Measurements from ENCODE around the gene ALS2CL.

Gene ALS2CL

DNA sequence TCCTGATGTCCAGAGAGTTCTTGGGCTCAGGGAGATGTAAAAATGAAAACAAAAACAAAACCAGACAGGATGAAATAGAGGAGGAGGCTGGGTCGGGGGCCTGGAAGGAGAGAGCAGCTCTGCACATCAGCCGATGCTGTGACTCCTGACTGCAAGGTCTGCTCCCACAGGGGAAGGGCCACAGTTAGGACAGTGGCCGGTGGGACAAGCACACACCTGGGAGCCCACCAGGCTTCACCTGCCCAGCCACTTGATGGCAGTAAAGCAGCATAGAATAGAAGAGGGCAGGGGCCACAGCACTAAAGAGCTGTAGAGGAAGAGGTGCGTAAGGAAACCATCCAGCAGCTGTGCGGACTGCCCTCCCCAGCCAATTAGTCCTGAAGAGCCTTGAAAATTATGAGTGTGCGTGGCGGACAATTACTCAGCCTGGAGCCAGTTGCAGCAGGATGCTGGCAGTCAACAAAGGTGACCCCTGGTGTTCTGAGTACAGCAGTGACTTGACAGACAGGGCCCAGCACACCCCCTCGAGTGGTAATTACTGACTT is 29.8 kb downstream of the ALS2CL start:
- no peak for ATAC-seq

DNA sequence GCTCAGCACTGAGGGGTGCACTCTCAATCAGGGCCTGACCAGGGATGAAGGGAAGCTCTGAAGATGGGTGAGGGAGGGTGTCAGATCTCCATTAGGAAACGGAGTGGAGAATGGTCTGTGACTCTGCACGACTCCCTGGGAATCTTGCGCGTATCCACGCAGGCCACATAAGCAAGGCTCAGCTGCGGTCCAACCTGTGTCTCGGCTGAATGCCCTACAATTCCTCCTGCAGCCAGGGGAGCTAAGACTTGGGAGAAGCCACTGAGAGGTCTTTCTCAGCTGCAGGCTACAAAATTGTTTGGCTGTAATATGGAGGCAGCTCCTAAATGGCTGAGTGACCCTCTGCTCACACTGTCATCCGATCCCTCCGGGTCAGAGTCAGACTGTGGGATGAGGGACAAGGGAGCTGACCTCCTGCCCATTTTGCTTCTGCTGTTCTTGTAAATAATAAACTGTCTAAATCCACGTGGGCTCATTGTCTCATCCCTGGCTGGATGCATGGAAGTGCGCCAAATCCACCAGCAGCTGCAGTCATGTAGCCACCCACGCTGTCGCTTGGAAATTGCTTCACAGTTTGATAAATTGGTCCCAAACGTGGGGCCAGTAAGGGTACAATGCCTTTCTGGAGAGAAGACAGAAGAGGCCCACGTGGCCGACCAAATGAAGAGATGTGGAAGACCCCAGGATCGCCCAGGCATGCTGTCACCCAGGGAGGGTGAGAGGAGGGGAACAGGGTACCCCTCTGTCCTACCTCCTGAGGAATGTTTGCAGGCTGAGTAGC is 30.5 kb downstream of the ALS2CL start:
- no peak for ATAC-seq

DNA sequence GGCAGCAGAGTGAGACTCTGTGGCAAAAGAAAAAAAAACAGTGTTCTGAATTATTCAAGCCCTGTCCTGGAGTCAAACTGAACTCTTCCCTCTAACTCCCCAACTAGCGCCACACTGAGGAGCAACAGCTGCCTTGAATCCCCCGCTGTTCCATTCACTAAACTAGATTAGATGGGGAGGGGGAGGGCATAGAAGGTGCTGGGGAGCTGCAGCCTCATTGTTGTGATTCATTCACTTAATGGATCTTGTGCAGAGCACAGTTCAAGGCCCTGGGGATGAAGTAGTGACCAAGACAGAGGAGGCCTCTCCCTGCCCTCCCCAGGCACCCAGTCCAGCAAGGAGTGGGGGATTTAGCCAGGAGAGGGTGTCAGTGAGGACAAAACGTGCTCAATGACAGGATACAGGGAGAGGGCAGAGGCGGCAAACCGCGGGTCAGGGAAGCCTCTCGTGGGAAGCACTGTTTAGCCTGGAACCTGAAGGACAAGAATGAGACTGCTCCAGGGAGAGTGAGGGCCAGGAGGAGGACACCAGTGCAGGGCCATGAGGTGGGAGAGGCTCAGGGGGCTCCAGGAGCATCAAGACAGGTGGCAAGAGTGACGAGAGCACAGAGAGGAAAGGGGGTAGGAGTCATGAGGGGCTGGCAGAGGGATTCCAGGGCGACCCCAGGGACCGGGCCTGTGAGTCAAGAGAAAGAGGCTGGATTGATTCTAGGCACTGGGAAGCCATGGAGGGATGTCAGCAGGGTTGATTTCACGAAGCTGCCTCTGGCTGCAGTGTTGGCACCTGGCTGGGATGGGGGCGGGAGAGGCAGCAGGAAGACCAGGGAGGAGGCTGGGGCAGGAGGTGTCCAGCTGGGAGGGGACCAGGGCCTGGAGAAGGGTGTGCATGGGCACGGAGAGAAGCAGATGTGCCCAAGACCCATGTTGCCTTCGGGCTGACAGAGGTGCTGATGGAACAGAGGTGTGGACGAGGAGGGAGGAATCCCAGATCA is 31.4 kb downstream of the ALS2CL start:
- ATAC-seq: no peak

DNA sequence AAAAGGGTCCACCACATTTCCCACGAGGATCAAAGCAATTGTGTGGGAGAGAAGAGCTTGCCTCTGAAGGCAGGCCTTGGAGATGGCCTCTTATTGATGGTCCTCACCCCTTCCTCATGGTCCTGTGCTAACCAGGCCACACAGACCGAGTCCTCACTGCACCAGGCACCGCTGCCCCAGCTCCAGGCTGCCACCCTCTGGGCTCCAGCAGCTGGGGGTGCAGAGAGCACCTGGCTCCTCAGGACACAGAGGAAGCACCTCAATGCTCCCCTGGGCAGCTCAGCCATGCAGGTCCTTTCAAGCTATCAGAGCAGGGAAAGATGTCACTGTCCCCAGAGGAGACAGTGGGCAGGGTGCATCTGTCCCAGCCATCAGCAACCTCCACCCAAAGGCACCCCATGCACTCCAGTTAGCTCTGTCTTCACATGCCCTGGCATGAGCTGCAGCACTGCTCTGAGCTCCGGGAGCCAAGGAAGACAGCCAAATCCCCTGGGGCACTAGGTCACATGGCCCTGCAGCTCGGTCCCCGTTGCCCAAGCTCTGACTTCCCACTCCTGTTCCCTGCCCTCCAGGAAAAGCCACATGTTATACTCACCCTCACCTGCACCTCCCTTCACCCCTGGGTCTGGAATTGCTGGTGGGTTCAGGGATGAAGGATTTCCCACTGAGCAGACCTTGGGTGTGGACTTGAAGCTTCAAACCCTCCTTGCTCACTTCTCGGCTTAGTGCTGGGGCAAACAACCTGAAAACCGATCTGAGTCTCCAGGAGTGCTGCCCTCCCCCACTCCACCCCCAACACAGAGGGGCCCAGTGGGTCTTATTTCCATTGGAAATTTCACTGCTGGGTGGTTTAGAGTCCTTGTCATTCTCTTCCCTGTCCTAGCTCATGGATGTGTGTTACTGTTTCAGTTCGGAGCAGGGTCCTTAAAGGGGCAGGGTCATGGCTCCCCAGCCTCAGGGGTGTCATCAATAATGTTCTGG is 32.6 kb downstream of the ALS2CL start:
- no peak for ATAC-seq

DNA sequence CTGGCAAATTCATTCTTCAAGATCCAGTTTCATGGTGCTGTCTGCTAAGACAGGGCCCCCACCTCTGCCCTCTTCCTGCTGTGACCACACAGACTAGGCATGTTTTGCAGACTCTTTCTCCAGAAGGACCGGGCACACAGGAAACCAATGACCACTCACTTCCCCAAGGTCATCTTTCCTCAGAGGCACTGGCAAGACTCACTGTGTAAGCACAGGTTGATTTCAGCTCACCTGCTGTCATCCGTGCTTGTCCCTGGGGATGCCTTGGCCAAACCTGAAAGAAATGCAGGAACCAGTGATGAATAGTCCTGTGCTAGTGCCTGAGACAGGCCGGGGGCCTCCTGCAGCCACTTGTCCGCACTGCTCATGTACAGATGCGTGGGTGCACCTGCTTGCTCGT is 33.5 kb downstream of the ALS2CL start:
- ATAC-seq: no peak

DNA sequence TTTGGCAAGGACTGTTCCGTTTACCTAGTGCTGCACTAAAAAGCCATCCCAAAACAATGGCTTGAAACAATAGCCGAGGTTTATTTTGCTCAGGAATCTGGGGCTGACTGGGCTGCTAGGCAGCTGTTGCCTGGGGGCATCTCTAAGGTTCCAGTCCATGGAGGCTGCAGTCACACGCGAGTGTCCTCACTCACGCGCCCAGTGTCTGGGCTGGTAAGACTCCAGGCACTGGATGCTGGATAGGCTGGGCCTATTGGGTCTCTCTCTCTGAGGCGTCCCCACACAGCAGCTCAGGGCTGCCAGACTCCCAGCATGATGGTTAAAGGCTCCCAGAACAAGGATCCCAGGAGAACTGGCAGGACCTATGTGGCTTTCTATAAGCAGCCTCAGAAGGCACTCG is 34.2 kb downstream of the ALS2CL start:
- no peak for ATAC-seq

DNA sequence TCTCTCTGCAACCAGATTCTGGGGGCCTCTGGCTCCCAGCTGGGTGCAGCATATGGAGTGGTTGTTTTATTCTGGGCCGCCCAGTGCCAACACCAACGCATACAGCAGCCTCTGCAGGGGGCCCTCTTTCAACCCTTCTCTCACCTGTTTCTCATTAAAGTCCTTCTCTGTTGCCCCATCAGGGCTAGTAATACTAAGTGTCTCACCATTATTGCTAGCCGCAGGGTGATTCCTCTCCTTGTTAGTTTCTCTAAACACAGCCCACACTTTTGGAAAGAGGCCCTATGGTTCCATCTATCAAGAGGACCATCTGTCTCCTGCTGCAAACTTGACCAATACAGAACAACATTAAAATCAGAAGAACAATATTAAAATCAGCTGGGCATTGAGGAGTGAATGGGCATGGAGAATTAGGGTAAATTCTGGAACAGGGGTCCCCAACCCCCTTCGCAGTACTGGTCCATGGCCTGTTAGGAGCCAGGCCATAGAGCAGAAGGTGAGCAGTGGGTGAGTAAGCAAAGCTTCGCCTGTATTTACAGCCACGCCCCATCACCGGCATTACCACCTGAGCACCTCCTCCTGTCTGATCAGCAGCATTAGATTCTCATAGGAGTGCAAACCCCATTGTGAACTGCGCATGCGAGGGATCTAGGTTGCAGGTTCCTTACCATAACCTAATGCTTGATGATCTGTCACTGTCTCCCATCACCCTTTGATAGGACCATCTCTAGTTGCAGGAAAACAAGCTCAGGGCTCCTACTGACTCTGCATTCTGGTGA is 36.5 kb downstream of the ALS2CL start:
- no peak for ATAC-seq

DNA sequence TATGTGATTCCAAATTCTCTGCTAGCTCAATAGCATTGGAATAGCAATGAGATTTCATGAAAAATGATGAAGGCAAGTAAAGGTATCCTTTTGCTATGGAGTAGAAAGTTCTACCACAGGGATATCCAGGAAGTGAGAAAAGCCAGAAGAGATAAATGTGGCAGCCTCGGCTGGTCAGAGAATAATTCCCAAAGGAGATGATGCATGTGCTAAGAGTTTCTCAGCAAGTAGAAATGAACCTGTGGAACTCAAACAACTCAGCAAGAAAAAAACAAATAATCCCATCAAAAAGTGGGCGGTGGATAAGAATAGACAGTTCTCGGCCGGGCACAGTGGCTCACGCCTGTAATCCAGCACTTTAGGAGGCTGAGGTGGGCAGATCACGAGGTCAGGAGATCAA is 38.2 kb downstream of the ALS2CL start:
- no peak for ATAC-seq

DNA sequence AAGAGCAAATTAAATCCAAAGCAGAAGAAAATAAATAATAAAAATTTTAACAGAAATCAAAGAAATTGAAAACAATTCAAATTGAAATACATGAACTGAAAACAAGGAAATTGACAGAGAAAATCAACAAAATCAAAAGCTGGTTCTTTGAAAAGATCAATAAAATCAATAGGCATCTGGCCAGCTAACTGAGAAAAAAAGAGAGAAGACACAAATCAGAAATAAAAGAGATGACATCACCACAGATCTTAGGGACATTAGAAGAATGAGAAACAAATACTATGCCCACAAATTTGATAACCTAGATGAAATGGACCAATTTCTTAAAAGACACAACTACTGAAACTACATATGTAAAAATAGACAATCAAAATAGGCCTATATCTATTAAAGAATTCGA is 42.4 kb downstream of the ALS2CL start:
- no peak for ATAC-seq

DNA sequence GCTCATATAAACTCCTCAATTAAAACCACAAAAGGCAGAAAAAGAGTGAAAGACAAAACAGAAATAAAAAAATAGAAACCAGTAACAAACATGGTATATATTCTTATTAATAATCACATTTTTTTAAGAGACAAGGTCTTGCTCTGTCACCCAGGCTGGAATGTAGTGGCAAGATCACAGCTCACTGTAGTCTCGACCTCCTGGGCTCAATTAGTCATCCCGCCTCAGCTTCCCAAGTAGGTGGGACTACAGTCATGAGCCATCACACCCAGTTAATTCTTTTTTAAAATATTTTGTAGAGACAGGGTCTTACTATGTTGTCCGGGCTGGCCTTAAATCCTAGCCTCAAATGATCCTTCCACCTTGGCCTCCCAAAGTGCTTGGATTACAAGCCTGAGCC is 44.0 kb downstream of the ALS2CL start:
- no peak for ATAC-seq

DNA sequence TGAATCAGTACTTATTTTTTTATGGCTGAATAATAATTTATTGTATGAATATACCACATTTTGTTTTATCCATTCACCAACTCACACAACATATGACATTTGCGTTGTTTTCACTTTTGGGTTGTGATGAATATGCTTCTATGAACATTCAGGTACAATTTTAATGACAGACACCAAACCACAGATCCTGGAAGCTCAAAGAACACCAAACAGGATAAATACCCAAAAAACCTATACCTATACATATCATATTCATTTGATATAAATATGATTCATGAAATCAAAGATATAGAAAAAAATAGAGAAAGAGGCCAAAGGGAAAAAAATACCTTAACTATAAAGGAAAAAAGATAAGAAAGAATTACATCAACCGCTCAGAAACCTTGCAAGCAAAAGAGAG is 45.4 kb downstream of the ALS2CL start:
- no peak for ATAC-seq

DNA sequence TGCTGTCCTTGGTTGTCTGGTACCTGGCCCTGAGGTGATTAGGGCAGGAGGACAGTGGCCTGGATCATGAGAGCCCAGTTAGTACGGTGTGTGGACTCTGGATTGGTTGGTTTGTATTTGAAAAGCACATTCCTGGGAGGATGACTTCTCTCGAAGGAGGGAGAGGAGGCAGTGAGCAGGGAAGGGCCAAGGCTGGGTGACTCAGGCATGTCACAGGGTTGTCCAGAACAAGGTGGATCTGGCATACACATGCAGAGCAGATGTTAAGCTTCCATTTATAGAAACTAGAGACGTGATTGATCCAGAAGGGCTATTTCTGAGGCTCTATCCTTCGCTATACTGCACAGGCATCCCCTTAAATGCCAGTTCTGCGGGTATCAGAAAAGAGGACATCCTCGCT is 46.8 kb downstream of the ALS2CL start:
- ATAC-seq: no peak

DNA sequence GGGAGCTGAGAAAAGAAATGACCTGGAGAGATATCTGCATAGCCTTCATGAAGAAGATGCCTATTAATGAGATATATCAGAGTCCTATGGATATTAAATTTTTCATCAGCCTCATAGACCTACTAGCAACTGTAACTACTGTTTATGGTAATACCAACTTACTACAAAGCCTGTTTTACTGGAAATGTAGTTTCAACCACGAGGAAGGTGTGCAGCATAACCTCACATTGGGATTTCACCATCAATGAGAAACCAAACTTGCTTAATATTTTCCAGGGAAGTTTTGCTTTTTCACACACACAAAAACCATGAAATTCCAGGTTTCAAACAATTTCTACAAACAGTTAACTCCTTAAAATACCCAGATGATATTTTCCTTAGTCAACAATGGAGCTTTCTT is 49.8 kb downstream of the ALS2CL start:
- no peak for ATAC-seq

DNA sequence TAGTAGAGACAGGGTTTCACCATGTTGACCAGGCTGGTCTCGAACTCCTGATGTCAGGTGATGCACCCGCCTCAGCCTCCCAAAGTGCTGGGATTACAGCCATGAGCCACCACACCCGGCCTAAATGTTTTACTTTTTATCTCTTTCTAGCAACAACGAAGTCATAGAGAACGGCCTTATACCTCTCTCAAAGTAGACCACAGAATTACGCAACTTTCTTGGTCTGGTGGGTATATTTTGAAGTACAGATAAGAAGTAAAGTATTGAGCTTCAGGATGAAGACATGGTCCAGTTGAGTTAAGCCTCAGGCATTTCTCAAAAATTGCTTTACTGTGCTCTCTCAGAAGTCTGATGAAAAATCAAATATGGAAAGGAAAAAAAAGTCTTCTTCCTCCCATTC is 50.5 kb downstream of the ALS2CL start:
- ATAC-seq: no peak

DNA sequence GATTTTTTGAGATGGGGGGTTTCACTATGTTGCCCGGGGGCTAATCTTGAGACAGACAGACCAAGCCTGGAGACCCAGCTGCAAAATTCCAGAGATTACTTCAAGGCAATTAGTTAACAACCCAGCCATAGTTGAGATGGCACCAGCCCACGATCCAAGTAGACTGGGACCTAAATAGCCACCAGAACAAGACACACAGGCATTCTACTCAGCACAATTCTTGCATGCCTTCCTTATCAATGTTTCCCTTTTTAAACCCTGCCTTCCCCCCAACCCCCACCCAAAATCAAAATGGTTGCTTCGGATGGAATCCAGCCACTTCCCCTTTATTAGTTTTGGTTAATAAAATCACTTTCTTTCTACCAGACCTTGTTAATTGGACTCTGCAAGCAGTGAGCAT is 52.6 kb downstream of the ALS2CL start:
- no peak for ATAC-seq

DNA sequence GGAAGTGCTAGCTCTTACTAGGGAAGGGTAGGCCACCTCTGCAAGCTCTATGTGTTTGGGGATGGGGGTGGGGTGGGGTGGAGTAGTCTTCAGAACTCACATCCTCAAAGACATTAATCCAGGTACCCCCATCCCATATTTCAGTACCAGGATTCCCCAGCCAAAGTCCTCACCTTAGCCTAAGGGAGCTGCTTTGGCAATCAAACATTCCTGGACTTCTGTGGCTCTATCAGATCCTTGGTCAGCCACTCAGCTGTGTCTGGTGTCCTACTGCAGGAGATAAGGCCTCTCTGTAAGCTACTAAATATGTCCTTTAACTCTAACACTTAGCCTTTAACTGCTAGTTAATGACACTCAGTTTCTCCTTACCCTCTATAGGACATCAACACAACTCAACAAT is 54.3 kb downstream of the ALS2CL start:
- no peak for ATAC-seq

DNA sequence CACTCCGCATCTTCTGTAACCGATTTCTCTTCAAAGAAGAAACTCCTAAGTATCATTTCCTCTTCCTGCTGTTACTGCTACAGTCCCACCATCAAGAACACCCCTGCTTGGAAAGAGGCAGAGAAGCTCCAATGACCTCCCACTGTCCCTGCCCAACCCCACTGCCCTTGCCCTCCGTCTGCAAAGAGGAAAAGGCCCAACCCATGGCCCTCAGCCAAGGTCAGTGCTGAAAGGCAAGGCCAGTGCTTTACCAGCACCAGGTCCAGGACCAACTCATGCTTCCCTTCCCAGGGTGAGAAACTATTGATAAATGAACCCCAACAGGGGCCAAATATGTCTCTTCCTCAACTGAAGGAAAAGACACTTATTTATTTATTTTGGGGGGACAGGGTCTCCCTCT is 58.6 kb downstream of the ALS2CL start:
- ATAC-seq: no peak

DNA sequence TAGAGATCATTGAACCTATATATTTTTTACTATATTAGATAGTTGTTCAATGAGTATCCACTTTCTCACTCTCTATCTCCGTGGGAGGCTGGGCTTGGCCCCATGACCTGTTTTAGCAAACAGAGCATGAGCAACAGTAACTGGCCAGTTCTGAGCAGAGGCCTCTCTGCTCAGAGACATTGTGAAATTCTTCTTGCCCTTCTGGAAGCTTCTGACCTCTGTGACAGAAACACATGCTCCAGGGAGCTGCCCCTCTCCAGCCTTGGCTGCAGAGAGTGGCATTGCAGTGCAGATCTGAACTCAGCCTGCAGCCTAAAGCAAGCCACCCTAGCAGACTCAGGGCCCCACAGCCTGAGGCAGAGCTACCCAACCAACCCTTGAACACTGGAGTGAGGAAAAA is 60.7 kb downstream of the ALS2CL start:
- ATAC-seq: no peak

DNA sequence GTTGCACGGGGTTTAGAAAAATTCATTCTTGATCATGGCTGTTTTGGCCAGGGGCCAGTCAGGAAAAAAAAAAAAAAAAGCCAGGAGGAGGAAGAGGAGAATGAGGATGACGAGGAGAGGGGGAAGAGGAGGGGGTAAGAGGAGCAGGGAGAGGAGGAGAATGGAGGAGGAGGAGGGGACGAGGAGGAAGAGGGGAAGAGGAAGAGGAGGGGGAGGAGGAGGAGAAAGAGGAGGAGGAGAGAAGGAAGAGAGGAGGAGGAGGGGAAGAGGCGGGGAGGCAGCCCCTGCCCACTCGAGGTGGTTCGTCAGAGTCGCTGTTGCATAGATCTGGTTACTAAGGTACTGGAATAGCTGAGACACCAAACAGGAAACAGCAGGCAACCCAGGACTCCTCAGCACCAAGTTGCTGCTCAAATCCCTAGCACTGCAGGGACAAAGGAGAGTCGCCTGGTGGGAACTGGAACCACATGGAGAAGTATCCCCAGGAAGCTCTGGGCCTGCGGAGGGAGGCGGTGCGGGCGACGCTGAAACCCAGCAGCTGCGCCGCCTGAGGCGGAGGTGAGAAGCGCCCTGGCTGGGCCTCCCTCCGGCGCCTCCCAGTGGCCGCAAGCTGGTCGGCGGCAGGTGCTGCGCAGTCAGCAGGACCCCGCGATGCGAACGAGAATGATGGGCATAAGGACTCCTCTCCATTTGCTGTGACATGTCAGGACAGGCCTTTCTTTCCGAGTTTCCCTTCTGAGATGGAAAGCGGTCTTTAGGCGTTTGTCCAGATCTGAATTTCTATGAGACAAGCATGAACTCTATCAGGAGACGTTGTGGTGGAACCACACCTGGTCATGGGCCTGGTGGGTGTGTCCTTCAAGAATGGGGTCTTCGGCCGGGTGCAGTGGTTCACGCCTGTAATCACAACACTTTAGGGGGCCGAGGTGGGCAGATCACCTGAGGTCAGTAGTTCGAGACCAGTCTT is 63.6 kb downstream of the ALS2CL start:
- peak; percentile 96 to 97 for ATAC-seq

DNA sequence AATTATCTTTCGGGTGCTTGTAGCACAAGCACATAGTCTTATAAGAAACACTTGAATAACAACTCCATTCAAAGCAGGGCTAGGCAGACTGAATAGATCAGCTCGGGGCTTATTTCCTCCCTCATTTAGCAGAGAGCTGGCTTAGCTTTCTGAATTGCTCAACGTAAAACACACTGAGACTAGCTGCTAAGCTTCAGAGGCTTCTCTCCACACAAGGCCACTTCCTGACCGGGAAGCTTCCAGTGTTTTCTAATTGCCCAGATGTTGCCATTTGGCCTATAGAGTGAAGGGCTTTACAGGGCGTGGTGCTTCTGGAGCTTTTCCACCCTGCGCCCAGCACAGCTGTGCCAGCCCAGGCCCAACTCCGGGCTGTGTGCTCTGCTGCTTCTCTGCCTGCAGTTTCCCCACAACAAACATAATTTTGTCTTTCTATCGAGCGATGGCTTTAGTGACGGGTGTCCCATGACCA is 64.5 kb downstream of the ALS2CL start:
- ATAC-seq: no peak
